ENCODE results near the gene ADGRF5.

Gene ADGRF5

DNA sequence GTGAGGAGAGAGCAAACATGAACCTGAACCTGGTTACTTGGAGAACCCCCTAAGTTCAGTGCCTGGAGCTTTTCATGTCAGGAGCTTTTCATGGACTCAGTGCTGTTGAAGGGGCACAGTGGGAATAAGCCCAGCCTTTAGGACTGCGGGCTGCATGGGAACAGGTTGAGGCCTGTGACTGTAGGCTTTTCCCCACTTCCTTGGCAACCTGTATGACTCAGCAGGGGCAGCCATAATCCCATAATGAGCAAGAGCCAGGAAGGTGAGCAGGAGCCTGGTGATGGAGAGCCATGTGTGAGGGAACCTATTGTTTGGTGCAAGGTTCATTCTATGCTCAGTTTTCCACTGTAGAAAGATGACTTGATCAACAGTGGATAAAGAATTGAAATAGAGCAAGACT, 105.1 kb downstream of the ADGRF5 start:
- no peak for DNase-seq

DNA sequence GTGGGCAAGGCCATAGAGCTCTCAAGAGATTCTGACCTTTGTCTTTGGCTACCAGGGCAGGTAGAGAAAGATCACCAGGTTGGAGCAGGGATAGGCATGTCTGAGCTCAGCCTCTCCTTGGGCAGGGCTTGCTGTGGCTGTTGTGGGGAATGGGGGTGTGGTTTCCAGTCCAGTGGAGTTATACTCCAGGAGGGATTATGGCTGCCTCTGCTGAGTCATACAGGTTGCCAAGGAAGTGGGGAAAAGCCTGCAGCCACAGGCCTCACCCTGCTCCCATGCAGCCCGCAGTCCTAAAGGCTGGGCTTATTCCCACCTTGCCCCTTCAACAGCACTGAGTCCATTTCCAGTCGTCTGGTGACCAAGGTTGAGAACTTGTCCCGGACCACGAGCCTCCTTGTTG, 106.6 kb downstream of the ADGRF5 start:
- no peak for DNase-seq

DNA sequence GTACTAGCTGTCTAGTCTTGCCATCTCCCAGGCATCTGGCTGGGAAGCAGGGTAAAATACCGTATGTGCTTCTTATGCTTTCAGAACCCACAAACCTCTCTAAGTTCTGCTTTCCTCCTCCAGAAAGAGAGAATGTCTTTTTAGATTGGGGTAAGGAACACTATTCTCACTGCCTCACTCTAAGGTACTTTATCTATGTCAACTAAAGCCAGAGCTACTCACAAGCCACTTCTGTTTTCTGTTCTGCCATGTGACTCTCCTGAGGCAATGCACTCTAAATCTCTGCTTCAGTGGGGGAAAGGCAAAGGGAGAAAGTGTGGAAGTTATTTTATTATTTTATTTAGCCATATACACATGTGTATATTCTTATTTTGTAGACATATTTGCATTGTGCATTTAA, 112.9 kb downstream of the ADGRF5 start:
- no peak for DNase-seq

Data from activated CD8-positive, alpha-beta memory T cell treated with anti-CD3 and anti-CD28 coated beads for 24 hours (primary cell).